ENCODE results near the gene GMIP. TPM values are rescaled to one million over a fixed set of nuclear protein-coding genes. Genes with fewer than 3 reads are reported as not detected.
A peak's percentile ranks its signal among the peaks of the same experiment; 100 is the strongest.
"Not testable (repeated sequence)": the region's sequence is repeated elsewhere in the genome, so short reads cannot be mapped to it uniquely, and the experiment has no call there.

Gene GMIP
- total RNA-seq, 2 experiments from 2014 or later, result 57.3 to 59.9 TPM

- POLR2A ChIA-PET, result interaction anchor here (1.0 to 1.2 kb wide), 2 partner anchors 8 to 14 kb away, joined by 4 to 5 read pairs; no protein-coding TSS in a partner anchor
- Mint-ChIP-seq H3K36me3 (ENCODE audit: low read depth) (peaks cover 13% of the 10 kb centered on the region), H3K9me3 (no peaks in the 10 kb centered on the region), H3K4me1 (ENCODE audit: low read depth) (peaks cover 45% of the 10 kb centered on the region), H3K27ac (no peak overlapping the region), H3K27me3 (no peaks in the 10 kb centered on the region), H3K4me3 (no peak overlapping the region)
- TF ChIP-seq CTCF (IDR thresholded peaks at IDR 0.05), result no peak
- intact Hi-C loops (cut with micrococcal nuclease), result no loop called here
- DNase-seq (no peak), ATAC-seq (no peak)
- CTCF ChIA-PET, result interaction anchor here (0.6 to 1.7 kb wide), 4 partner anchors 8 to 56 kb away, joined by 3 to 5 read pairs (median 4); partner anchors contain the start of gene GMIP
These were observed 32.9 kb downstream of the GMIP start for GRCh38 chr19:19610376-19611202.

GRCh38 chr19:19606686-19607085 lies 36.8 kb downstream of the GMIP start:
- H3K4me1 Mint-ChIP-seq (ENCODE audit: low read depth), result peaks cover 45% of the 10 kb centered on the region
- ChIA-PET POLR2A (interaction anchor here (1.0 to 2.2 kb wide), 4 partner anchors 12 to 75 kb away, joined by 3 to 5 read pairs (median 4); partner anchors contain the start of gene PBX4), CTCF (interaction anchor here (1.1 to 3.4 kb wide), 3 partner anchors 37 to 74 kb away, joined by 3 to 16 read pairs (median 4); partner anchors contain the start of gene GMIP)
- intact Hi-C loops (cut with micrococcal nuclease); DNase-seq; H3K4me3 Mint-ChIP-seq; H3K27me3 Mint-ChIP-seq; H3K9me3 Mint-ChIP-seq; ATAC-seq: not testable (repeated sequence)
- peak overlapping the region; percentile 83 for H3K27ac Mint-ChIP-seq
- H3K36me3 Mint-ChIP-seq (ENCODE audit: low read depth), result peaks cover 13% of the 10 kb centered on the region

- peaks cover 19% of the 10 kb centered on the region for H3K36me3 Mint-ChIP-seq (ENCODE audit: low read depth)
- H3K9me3 Mint-ChIP-seq, result no peaks in the 10 kb centered on the region
- no peak for TF ChIP-seq CTCF (IDR thresholded peaks at IDR 0.05)
- CTCF ChIA-PET, result interaction anchor here (1.1 to 3.4 kb wide), 3 partner anchors 15 to 51 kb away, joined by 3 to 16 read pairs (median 5); partner anchors contain the start of gene GMIP
- peak; percentile 66 for DNase-seq
- POLR2A ChIA-PET, result interaction anchor here (1.0 to 2.2 kb wide), 4 partner anchors 12 to 74 kb away, joined by 3 to 5 read pairs (median 4); partner anchors contain the start of gene PBX4
- H3K27me3 Mint-ChIP-seq, result no peaks in the 10 kb centered on the region
- peaks cover 52% of the 10 kb centered on the region for H3K4me1 Mint-ChIP-seq (ENCODE audit: low read depth)
- ATAC-seq, result peak; percentile 75
- H3K27ac Mint-ChIP-seq, result peak overlapping the region; percentile 83
- intact Hi-C loops (cut with micrococcal nuclease), result no loop called here
- no peak overlapping the region for H3K4me3 Mint-ChIP-seq
These were observed 37.4 kb downstream of the GMIP start for GRCh38 chr19:19606021-19606420.

- H3K36me3 Mint-ChIP-seq (ENCODE audit: low read depth), result peaks cover 19% of the 10 kb centered on the region
- POLR2A ChIA-PET, result interaction anchor here (0.9 to 2.2 kb wide), 5 partner anchors 8 to 66 kb away, joined by 3 to 7 read pairs (median 4); no protein-coding TSS in a partner anchor
These were observed 40.6 kb downstream of the GMIP start for GRCh38 chr19:19602713-19603324.

More at GRCh38 chr19:19602713-19603324, 40.6 kb downstream of the GMIP start:
- intact Hi-C loops (cut with micrococcal nuclease), result no loop called here
- DNase-seq, result no peak
- Mint-ChIP-seq H3K27ac (peak overlapping the region; percentile 79), H3K4me3 (no peak overlapping the region), H3K9me3 (no peaks in the 10 kb centered on the region), H3K4me1 (ENCODE audit: low read depth) (peaks cover 58% of the 10 kb centered on the region), H3K27me3 (no peaks in the 10 kb centered on the region)
- no peak for TF ChIP-seq CTCF (IDR thresholded peaks at IDR 0.05)
- CTCF ChIA-PET, result no interaction called here
- no peak for ATAC-seq
